Measurements from ENCODE around the gene SEMA3F. TPM values are rescaled to one million over a fixed set of nuclear protein-coding genes. Genes with fewer than 3 reads are reported as not detected.

Gene SEMA3F
- total RNA-seq, 1 experiment from 2014 or later = 40.5 TPM

GRCh38 chr3:50139718-50140423, 15.3 kb upstream of the SEMA3F start:
- DNase-seq = no peak
- H3K36me3 ChIP-seq (replicated peaks; ENCODE audit: control insufficient read depth, insufficient read depth, low read length) = no peaks in the 10 kb centered on the region
- H3K27me3 ChIP-seq (ENCODE audit: control insufficient read depth, insufficient read depth, low read length) = no peaks in the 10 kb centered on the region
- no peak overlapping the region for H3K4me3 ChIP-seq (ENCODE audit: insufficient read depth, low read depth, low read length)

- H3K4me3 ChIP-seq (ENCODE audit: insufficient read depth, low read depth, low read length) = no peak overlapping the region
- no peak for DNase-seq
These were observed 14.1 kb upstream of the SEMA3F start for GRCh38 chr3:50140990-50141389.

GRCh38 chr3:50146316-50146901, 8.7 kb upstream of the SEMA3F start:
- no peaks in the 10 kb centered on the region for H3K36me3 ChIP-seq (replicated peaks; ENCODE audit: control insufficient read depth, insufficient read depth, low read length)
- H3K4me3 ChIP-seq (ENCODE audit: insufficient read depth, low read depth, low read length) = no peak overlapping the region
- peak; percentile 77 for DNase-seq
- no peaks in the 10 kb centered on the region for H3K27me3 ChIP-seq (ENCODE audit: control insufficient read depth, insufficient read depth, low read length)

More at GRCh38 chr3:50140990-50141389, 14.1 kb upstream of the SEMA3F start:
- Histone ChIP-seq H3K27me3 (ENCODE audit: control insufficient read depth, insufficient read depth, low read length) (no peaks in the 10 kb centered on the region), H3K36me3 (replicated peaks; ENCODE audit: control insufficient read depth, insufficient read depth, low read length) (no peaks in the 10 kb centered on the region)

- DNase-seq = no peak
- Histone ChIP-seq H3K27me3 (ENCODE audit: control insufficient read depth, insufficient read depth, low read length) (no peaks in the 10 kb centered on the region), H3K36me3 (replicated peaks; ENCODE audit: control insufficient read depth, insufficient read depth, low read length) (no peaks in the 10 kb centered on the region), H3K4me3 (ENCODE audit: insufficient read depth, low read depth, low read length) (no peak overlapping the region)
These were observed 8.1 kb upstream of the SEMA3F start for GRCh38 chr3:50147016-50147415.

GRCh38 chr3:50147447-50147846, 7.7 kb upstream of the SEMA3F start:
- no peak overlapping the region for H3K4me3 ChIP-seq (ENCODE audit: insufficient read depth, low read depth, low read length)
- DNase-seq = no peak
- H3K27me3 ChIP-seq (ENCODE audit: control insufficient read depth, insufficient read depth, low read length) = no peaks in the 10 kb centered on the region
- no peaks in the 10 kb centered on the region for H3K36me3 ChIP-seq (replicated peaks; ENCODE audit: control insufficient read depth, insufficient read depth, low read length)

GRCh38 chr3:50147861-50148260, 7.3 kb upstream of the SEMA3F start:
- no peak overlapping the region for H3K4me3 ChIP-seq (ENCODE audit: insufficient read depth, low read depth, low read length)
- no peak for DNase-seq
- H3K27me3 ChIP-seq (ENCODE audit: control insufficient read depth, insufficient read depth, low read length) = no peaks in the 10 kb centered on the region
- no peaks in the 10 kb centered on the region for H3K36me3 ChIP-seq (replicated peaks; ENCODE audit: control insufficient read depth, insufficient read depth, low read length)

GRCh38 chr3:50150404-50150750, 4.7 kb upstream of the SEMA3F start:
- peaks cover 11% of the 10 kb centered on the region for H3K27me3 ChIP-seq (ENCODE audit: control insufficient read depth, insufficient read depth, low read length)
- no peak overlapping the region for H3K4me3 ChIP-seq (ENCODE audit: insufficient read depth, low read depth, low read length)
- no peak for DNase-seq
- H3K36me3 ChIP-seq (replicated peaks; ENCODE audit: control insufficient read depth, insufficient read depth, low read length) = no peaks in the 10 kb centered on the region

- Histone ChIP-seq H3K4me3 (ENCODE audit: insufficient read depth, low read depth, low read length) (no peak overlapping the region), H3K36me3 (replicated peaks; ENCODE audit: control insufficient read depth, insufficient read depth, low read length) (no peaks in the 10 kb centered on the region), H3K27me3 (ENCODE audit: control insufficient read depth, insufficient read depth, low read length) (peaks cover 16% of the 10 kb centered on the region)
- peak; percentile 88 for DNase-seq
These were observed 4.0 kb upstream of the SEMA3F start for GRCh38 chr3:50150863-50151686.

GRCh38 chr3:50151728-50152127, 3.4 kb upstream of the SEMA3F start:
- H3K36me3 ChIP-seq (replicated peaks; ENCODE audit: control insufficient read depth, insufficient read depth, low read length) = no peaks in the 10 kb centered on the region
- peaks cover 17% of the 10 kb centered on the region for H3K27me3 ChIP-seq (ENCODE audit: control insufficient read depth, insufficient read depth, low read length)
- H3K4me3 ChIP-seq (ENCODE audit: insufficient read depth, low read depth, low read length) = no peak overlapping the region
- no peak for DNase-seq

- Histone ChIP-seq H3K27me3 (ENCODE audit: control insufficient read depth, insufficient read depth, low read length) (peaks cover 17% of the 10 kb centered on the region), H3K4me3 (ENCODE audit: insufficient read depth, low read depth, low read length) (peak overlapping the region; percentile 50), H3K36me3 (replicated peaks; ENCODE audit: control insufficient read depth, insufficient read depth, low read length) (no peaks in the 10 kb centered on the region)
- DNase-seq = no peak
These were observed 1.2 kb upstream of the SEMA3F start for GRCh38 chr3:50153782-50154475.

GRCh38 chr3:50154476-50154839, 666 bp upstream of the SEMA3F start:
- Histone ChIP-seq H3K27me3 (ENCODE audit: control insufficient read depth, insufficient read depth, low read length) (peaks cover 17% of the 10 kb centered on the region), H3K4me3 (ENCODE audit: insufficient read depth, low read depth, low read length) (peak overlapping the region; percentile 50), H3K36me3 (replicated peaks; ENCODE audit: control insufficient read depth, insufficient read depth, low read length) (peaks cover 4% of the 10 kb centered on the region; the same call in 1 of the 2 replicates)
- peak; percentile 90 for DNase-seq

- no peak for DNase-seq
- Histone ChIP-seq H3K4me3 (ENCODE audit: insufficient read depth, low read depth, low read length) (peak overlapping the region; percentile 73), H3K27me3 (ENCODE audit: control insufficient read depth, insufficient read depth, low read length) (peaks cover 17% of the 10 kb centered on the region), H3K36me3 (replicated peaks; ENCODE audit: control insufficient read depth, insufficient read depth, low read length) (peaks cover 4% of the 10 kb centered on the region)
These were observed 361 bp downstream of the SEMA3F start for GRCh38 chr3:50155491-50155878.

GRCh38 chr3:50155891-50156290, 767 bp downstream of the SEMA3F start:
- H3K36me3 ChIP-seq (replicated peaks; ENCODE audit: control insufficient read depth, insufficient read depth, low read length) = peaks cover 4% of the 10 kb centered on the region
- peaks cover 17% of the 10 kb centered on the region for H3K27me3 ChIP-seq (ENCODE audit: control insufficient read depth, insufficient read depth, low read length)
- DNase-seq = peak; percentile 78
- peak overlapping the region; percentile 73 for H3K4me3 ChIP-seq (ENCODE audit: insufficient read depth, low read depth, low read length)
